Karpas-422 (cell line): ENCODE data around the gene ATP8B4. TPM values are rescaled to one million over a fixed set of nuclear protein-coding genes. Genes with fewer than 3 reads are reported as not detected.

ENCODE experiments used
- DNase-seq: peaks from one replicate; pipeline ENCODE4 v3.0.0-alpha.2; 2015
- H2AFZ ChIP-seq: fragments of 200-600 bp; sonication (generic); 2 replicates; pipeline ENCODE4 v1.6.1; 2014; ENCODE audit warnings: antibody characterized with exemption, low read length, mixed read lengths
- H3K27ac ChIP-seq: fragments of 200-600 bp; sonication (generic); 2 replicates; pipeline ENCODE4 v1.5.1; 2014; ENCODE audit warnings: mild to moderate bottlenecking, low read length, moderate library complexity
- H3K27me3 ChIP-seq: fragments of 200-600 bp; sonication (generic); 2 replicates; pipeline ENCODE4 v1.6.1; 2014; ENCODE audit warnings: low read length, mixed read lengths
- H3K36me3 ChIP-seq: fragments of 200-600 bp; sonication (generic); 2 replicates; pipeline ENCODE4 v1.6.1; 2014; ENCODE audit warnings: low read length, mixed read lengths; ENCODE audit not compliant: insufficient read depth
- H3K4me1 ChIP-seq: fragments of 200-600 bp; sonication (generic); 2 replicates; pipeline ENCODE4 v1.6.1; 2014; ENCODE audit warnings: mild to moderate bottlenecking, low read length, mixed read lengths
- H3K4me2 ChIP-seq: fragments of 200-600 bp; sonication (generic); 2 replicates; pipeline ENCODE4 v1.6.1; 2014; ENCODE audit warnings: low read length, low read depth, mild to moderate bottlenecking; ENCODE audit not compliant: poor library complexity, severe bottlenecking
- H3K4me3 ChIP-seq: fragments of 200-600 bp; sonication (generic); 2 replicates; pipeline ENCODE4 v1.5.1; 2014; ENCODE audit warnings: mild to moderate bottlenecking, antibody characterized with exemption, low read length, mixed read lengths
- H3K79me2 ChIP-seq: fragments of 200-600 bp; sonication (generic); 2 replicates; pipeline ENCODE4 v1.6.1; 2014; ENCODE audit warnings: mild to moderate bottlenecking, low read length, mixed read lengths
- H3K9ac ChIP-seq: fragments of 200-600 bp; sonication (generic); 2 replicates; pipeline ENCODE4 v1.6.0; 2014; ENCODE audit warnings: low read length
- H3K9me2 ChIP-seq: fragments of 200-600 bp; sonication (generic), shearing (Covaris generic); replicated peaks from 2 replicates; pipeline ENCODE4 v1.6.0; 2014; ENCODE audit warnings: mild to moderate bottlenecking, low read length, moderate library complexity; ENCODE audit not compliant: insufficient read depth
- H3K9me3 ChIP-seq: fragments of 300-700, 200-600 bp; sonication (generic); 2 replicates; pipeline ENCODE4 v1.6.1; 2014; ENCODE audit warnings: low read length, mixed read lengths
- H4K20me1 ChIP-seq: fragments of 200-600 bp; sonication (generic); 2 replicates; pipeline ENCODE4 v1.6.1; 2014; ENCODE audit warnings: mild to moderate bottlenecking, antibody characterized with exemption, low read length, low read depth; ENCODE audit not compliant: insufficient read depth
- total RNA-seq: library from RNA; depleted of rRNA; stranded (reverse); fragments of >200 nt; shearing (Covaris generic); gene quantifications from 2 replicates; pipeline ENCODE4 v1.2.3, GENCODE V29; 2014; ENCODE audit warnings: low replicate concordance

The ATP8B4 gene
- total RNA-seq, 1 experiment from 2014 or later, result not detected

GRCh38 chr15:49962044-49962602 lies 156.9 kb downstream of the ATP8B4 start:
- H3K27me3 ChIP-seq, result no peaks in the 10 kb centered on the region
- H3K4me2 ChIP-seq, result no peak overlapping the region
- no peaks in the 10 kb centered on the region for H3K36me3 ChIP-seq
- no peak overlapping the region for H3K27ac ChIP-seq
- H4K20me1 ChIP-seq, result no peaks in the 10 kb centered on the region
- no peaks in the 10 kb centered on the region for H3K9me3 ChIP-seq
- H3K9me2 ChIP-seq, result no peaks in the 10 kb centered on the region
- no peak overlapping the region for H3K4me3 ChIP-seq
- H3K9ac ChIP-seq, result no peak overlapping the region
- H2AFZ ChIP-seq, result no peak overlapping the region
- no peaks in the 10 kb centered on the region for H3K79me2 ChIP-seq
- no peak for DNase-seq
- H3K4me1 ChIP-seq, result no peaks in the 10 kb centered on the region

GRCh38 chr15:49953421-49953820 lies 165.6 kb downstream of the ATP8B4 start:
- H3K36me3 ChIP-seq, result no peaks in the 10 kb centered on the region
- H3K27me3 ChIP-seq, result no peaks in the 10 kb centered on the region
- H3K4me3 ChIP-seq, result no peak overlapping the region
- H3K9me3 ChIP-seq, result no peaks in the 10 kb centered on the region
- no peak overlapping the region for H2AFZ ChIP-seq
- DNase-seq, result no peak
- no peak overlapping the region for H3K27ac ChIP-seq
- no peaks in the 10 kb centered on the region for H3K4me1 ChIP-seq
- no peak overlapping the region for H3K4me2 ChIP-seq
- no peaks in the 10 kb centered on the region for H3K9me2 ChIP-seq
- H3K79me2 ChIP-seq, result no peaks in the 10 kb centered on the region
- H3K9ac ChIP-seq, result no peak overlapping the region
- no peaks in the 10 kb centered on the region for H4K20me1 ChIP-seq

- H3K9me3 ChIP-seq, result 0 out of 2 replicates have a peak, but pooled peaks cover 7% of the 10 kb centered on the region
- no peak overlapping the region for H3K4me3 ChIP-seq
- H3K79me2 ChIP-seq, result no peaks in the 10 kb centered on the region
- H3K9ac ChIP-seq, result no peak overlapping the region
- no peak for DNase-seq
- no peak overlapping the region for H2AFZ ChIP-seq
- no peak overlapping the region for H3K27ac ChIP-seq
- H3K27me3 ChIP-seq, result no peaks in the 10 kb centered on the region
- H4K20me1 ChIP-seq, result no peaks in the 10 kb centered on the region
- H3K4me2 ChIP-seq, result no peak overlapping the region
- no peaks in the 10 kb centered on the region for H3K36me3 ChIP-seq
- H3K9me2 ChIP-seq, result no peaks in the 10 kb centered on the region
- no peaks in the 10 kb centered on the region for H3K4me1 ChIP-seq
Measured at GRCh38 chr15:49946681-49947080, 172.4 kb downstream of the ATP8B4 start.

- Histone ChIP-seq H3K4me3 (no peak overlapping the region), H3K79me2 (no peaks in the 10 kb centered on the region), H3K9me2 (0 out of 2 replicates have a peak, but pooled peaks cover 2% of the 10 kb centered on the region), H2AFZ (no peak overlapping the region), H3K9me3 (no peaks in the 10 kb centered on the region), H3K27me3 (no peaks in the 10 kb centered on the region), H3K36me3 (no peaks in the 10 kb centered on the region), H4K20me1 (no peaks in the 10 kb centered on the region), H3K4me2 (no peak overlapping the region), H3K9ac (no peak overlapping the region), H3K4me1 (no peaks in the 10 kb centered on the region), H3K27ac (no peak overlapping the region)
- DNase-seq, result no peak
Measured at GRCh38 chr15:49934487-49934886, 184.5 kb downstream of the ATP8B4 start.

- no peaks in the 10 kb centered on the region for H4K20me1 ChIP-seq
- no peak overlapping the region for H3K9ac ChIP-seq
- H2AFZ ChIP-seq, result no peak overlapping the region
- 0 out of 2 replicates have a peak, but pooled peaks cover 3% of the 10 kb centered on the region for H3K27me3 ChIP-seq
- no peaks in the 10 kb centered on the region for H3K4me1 ChIP-seq
- no peak overlapping the region for H3K27ac ChIP-seq
- H3K36me3 ChIP-seq, result no peaks in the 10 kb centered on the region
- no peak overlapping the region for H3K4me3 ChIP-seq
- no peaks in the 10 kb centered on the region for H3K9me3 ChIP-seq
- no peaks in the 10 kb centered on the region for H3K79me2 ChIP-seq
- DNase-seq, result no peak
- H3K4me2 ChIP-seq, result no peak overlapping the region
- H3K9me2 ChIP-seq, result no peaks in the 10 kb centered on the region
Measured at GRCh38 chr15:49927189-49927861, 191.7 kb downstream of the ATP8B4 start.

- no peaks in the 10 kb centered on the region for H3K9me3 ChIP-seq
- H3K36me3 ChIP-seq, result no peaks in the 10 kb centered on the region
- H3K9ac ChIP-seq, result no peak overlapping the region
- H2AFZ ChIP-seq, result no peak overlapping the region
- no peaks in the 10 kb centered on the region for H3K79me2 ChIP-seq
- no peaks in the 10 kb centered on the region for H3K4me1 ChIP-seq
- DNase-seq, result no peak
- H3K4me2 ChIP-seq, result no peak overlapping the region
- no peak overlapping the region for H3K4me3 ChIP-seq
- no peaks in the 10 kb centered on the region for H3K9me2 ChIP-seq
- H3K27me3 ChIP-seq, result 0 out of 2 replicates have a peak, but pooled peaks cover 3% of the 10 kb centered on the region
- H3K27ac ChIP-seq, result no peak overlapping the region
- H4K20me1 ChIP-seq, result no peaks in the 10 kb centered on the region
Measured at GRCh38 chr15:49926740-49927139, 192.3 kb downstream of the ATP8B4 start.

GRCh38 chr15:49923671-49924070 lies 195.4 kb downstream of the ATP8B4 start:
- Histone ChIP-seq H3K9me2 (no peaks in the 10 kb centered on the region), H3K4me1 (no peaks in the 10 kb centered on the region), H3K79me2 (no peaks in the 10 kb centered on the region), H3K27ac (no peak overlapping the region), H2AFZ (no peak overlapping the region), H3K27me3 (0 out of 2 replicates have a peak, but pooled peaks cover 3% of the 10 kb centered on the region), H3K36me3 (no peaks in the 10 kb centered on the region), H3K4me2 (no peak overlapping the region), H3K9ac (no peak overlapping the region), H3K9me3 (no peaks in the 10 kb centered on the region), H3K4me3 (no peak overlapping the region), H4K20me1 (no peaks in the 10 kb centered on the region)
- DNase-seq, result no peak

GRCh38 chr15:49919034-49919433 lies 200.0 kb downstream of the ATP8B4 start:
- no peak for DNase-seq
- Histone ChIP-seq H2AFZ (no peak overlapping the region), H3K4me2 (no peak overlapping the region), H3K4me3 (no peak overlapping the region), H4K20me1 (no peaks in the 10 kb centered on the region), H3K9ac (no peak overlapping the region), H3K27me3 (0 out of 2 replicates have a peak, but pooled peaks cover 3% of the 10 kb centered on the region), H3K9me2 (no peaks in the 10 kb centered on the region), H3K36me3 (no peaks in the 10 kb centered on the region), H3K79me2 (no peaks in the 10 kb centered on the region), H3K27ac (no peak overlapping the region), H3K9me3 (no peaks in the 10 kb centered on the region), H3K4me1 (no peaks in the 10 kb centered on the region)
